HCT116 (cell line): ENCODE data around the gene ASPA. TPM values are rescaled to one million over a fixed set of nuclear protein-coding genes. Genes with fewer than 3 reads are reported as not detected.

ENCODE experiments used
- ATAC-seq: fragments of 200-7000 bp; cut with Tn5 transposase; 2 replicates; pipeline ENCODE4 v1.9.1; 2020; ENCODE audit warnings: mild to moderate bottlenecking, moderate library complexity
- BruUV-seq: library from RNA; stranded (reverse); fragments of 400-500 nt; replicated peaks from 2 replicates; lab custom pipeline; 2021; lab: Mats Ljungman, UMichigan
- CTCF ChIA-PET: fragments of 300-600 bp; sonication (Branson Sonifier 250); formaldehyde crosslinking; loops from one replicate; lab custom pipeline; 2021; ENCODE audit warnings: antibody characterized with exemption; lab: Charles Lee
- POLR2A ChIA-PET: fragments of 300-600, 350-600 bp; sonication (Branson Sonifier 250); formaldehyde crosslinking; loops from one replicate; lab custom pipeline; 2021; ENCODE audit warnings: antibody characterized with exemption; lab: Charles Lee
- RAD21 ChIA-PET, 2 experiments: fragments of 300-600 bp; sonication (Branson Sonifier 250); formaldehyde crosslinking; loops; one replicate each; lab custom pipeline; 2023; ENCODE audit warnings: low total read pairs in 2 of 2; ENCODE audit not compliant: uncharacterized antibody in 2 of 2, unreplicated experiment in 2 of 2, low non-redundant PET in 1 of 2; lab: Charles Lee
- DNase-seq: peaks from one replicate; pipeline ENCODE4 v3.0.0-alpha.2; 2010; ENCODE audit warnings: low read depth, low spot score
- H2AFZ ChIP-seq: fragments of 200-600 bp; shearing (Covaris generic), sonication (generic); 2 replicates; pipeline ENCODE4 v1.6.1; 2017; ENCODE audit warnings: low read depth, mixed run types, mixed read lengths, antibody characterized with exemption, low read length; ENCODE audit not compliant: poor library complexity, severe bottlenecking
- H3K27ac ChIP-seq: 2 replicates; pipeline ENCODE4 v1.5.1; 2012; ENCODE audit warnings: low read depth, low read length
- H3K27me3 ChIP-seq: fragments of 200-600 bp; sonication (generic); 2 replicates; pipeline ENCODE4 v1.6.1; 2016; ENCODE audit warnings: mixed run types, low read length, mixed read lengths; ENCODE audit not compliant: insufficient read depth
- H3K36me3 ChIP-seq, 2 experiments: fragments of 200-500 bp in 1 of 2; fragments of 200-600 bp in 1 of 2; sonication (Bioruptor generic) in 1 of 2; sonication (generic) in 1 of 2; 2 replicates each; pipeline versions ENCODE4 v1.5.1 to v1.6.1; 2014 to 2016; ENCODE audit warnings: low read length in 2 of 2, inconsistent platforms in 1 of 2, mixed read lengths in 1 of 2, mixed run types in 1 of 2; ENCODE audit not compliant: insufficient read depth in 2 of 2, control insufficient read depth in 1 of 2
- H3K4me1 ChIP-seq, 2 experiments: fragments of 200-600 bp in 1 of 2; sonication (generic) in 1 of 2; 2 replicates each; pipeline versions ENCODE4 v1.5.1 to v1.6.1; 2012 to 2017; ENCODE audit warnings: low read length in 2 of 2, inconsistent platforms in 1 of 2, mild to moderate bottlenecking in 1 of 2, mixed read lengths in 1 of 2, mixed run types in 1 of 2, moderate library complexity in 1 of 2; ENCODE audit not compliant: insufficient read depth in 2 of 2, control insufficient read depth in 1 of 2
- H3K4me2 ChIP-seq: fragments of 200-600 bp; sonication (generic); 2 replicates; pipeline ENCODE4 v1.6.1; 2017; ENCODE audit warnings: mixed run types, low read length, mixed read lengths
- H3K4me3 ChIP-seq, 2 experiments: fragments of 200-600 bp in 1 of 2; sonication (generic) in 1 of 2; replicated peaks in 1 of 2; 2 replicates each; pipeline ENCODE4 v1.5.1; 2011 to 2016; ENCODE audit warnings: low read length in 2 of 2, control low read depth in 1 of 2, low read depth in 1 of 2, mild to moderate bottlenecking in 1 of 2, mixed read lengths in 1 of 2, mixed run types in 1 of 2
- H3K79me2 ChIP-seq: fragments of 200-600 bp; sonication (generic); 2 replicates; pipeline ENCODE4 v1.6.1; 2017; ENCODE audit warnings: mild to moderate bottlenecking, mixed run types, low read length, moderate library complexity, mixed read lengths; ENCODE audit not compliant: insufficient read depth
- H3K9ac ChIP-seq: fragments of 200-600 bp; sonication (generic); 2 replicates; pipeline ENCODE4 v1.6.1; 2016; ENCODE audit warnings: low read length, mixed read lengths
- H3K9me2 ChIP-seq: fragments of 200-600 bp; sonication (generic), shearing (Covaris generic); 2 replicates; pipeline ENCODE4 v1.6.1; 2017; ENCODE audit warnings: mixed run types, mild to moderate bottlenecking, moderate library complexity; ENCODE audit not compliant: insufficient read depth
- H3K9me3 ChIP-seq, 2 experiments: fragments of 200-500 bp in 1 of 2; fragments of 200-600 bp in 1 of 2; sonication (Bioruptor generic) in 1 of 2; sonication (generic) in 1 of 2; 2 replicates each; pipeline ENCODE4 v1.6.1; 2014 to 2017; ENCODE audit warnings: low read length in 2 of 2, mixed read lengths in 2 of 2, inconsistent platforms in 1 of 2, low read depth in 1 of 2, mild to moderate bottlenecking in 1 of 2, mixed run types in 1 of 2, moderate library complexity in 1 of 2; ENCODE audit not compliant: control insufficient read depth in 1 of 2, insufficient read depth in 1 of 2
- H4K20me1 ChIP-seq: fragments of 200-600 bp; sonication (generic), shearing (Covaris generic); 2 replicates; pipeline ENCODE4 v1.6.1; 2017; ENCODE audit warnings: mixed run types, mild to moderate bottlenecking, moderate library complexity; ENCODE audit not compliant: insufficient read depth
- CBX3 ChIP-seq: IDR thresholded peaks from 2 replicates; pipeline ENCODE4 v1.6.1; 2012; ENCODE audit warnings: low read depth
- EZH2 ChIP-seq: fragments of 200-600 bp; sonication (generic); IDR thresholded peaks from 2 replicates; pipeline ENCODE4 v1.6.1; 2017; ENCODE audit warnings: antibody characterized with exemption, mixed run types
- FOSL1 ChIP-seq: IDR thresholded peaks from 2 replicates; pipeline ENCODE4 v1.6.1; 2012; ENCODE audit warnings: low read depth
- JUND ChIP-seq: IDR thresholded peaks from 2 replicates; pipeline ENCODE4 v1.6.1; 2012
- SIN3A ChIP-seq: IDR thresholded peaks from 2 replicates; pipeline ENCODE4 v1.6.1; 2012; ENCODE audit warnings: low read depth
- SRF ChIP-seq: IDR thresholded peaks from 2 replicates; pipeline ENCODE4 v1.6.1; 2012; ENCODE audit warnings: low read depth
- TCF7L2 ChIP-seq: IDR thresholded peaks from 2 replicates; pipeline ENCODE4 v1.7.0; 2011; ENCODE audit warnings: borderline replicate concordance, inconsistent platforms; ENCODE audit not compliant: insufficient read depth, insufficient read length; ENCODE audit errors: extremely low read depth
- YY1 ChIP-seq: IDR thresholded peaks from 2 replicates; pipeline ENCODE4 v1.6.1; 2011; ENCODE audit warnings: low read length, low read depth, moderate library complexity, mild to moderate bottlenecking; ENCODE audit not compliant: insufficient replicate concordance; ENCODE audit errors: extremely low read depth
- ZFX ChIP-seq: fragments of 450-650 bp; IDR thresholded peaks from 2 replicates; pipeline ENCODE4 v1.6.1; 2017
- intact Hi-C: fragments of 100-400 bp; cut with micrococcal nuclease; formaldehyde crosslinking; loops from 2 replicates; pipeline ENCODE4 v1.10.0; 2022
- total RNA-seq: library from RNA; stranded (reverse); gene quantifications from one replicate; pipeline ENCODE4 v1.2.1, GENCODE V29; 2021; ENCODE audit not compliant: unreplicated experiment
- TF ChIP-seq, protein P1 (sequence below): IDR thresholded peaks from 2 replicates; pipeline ENCODE4 v1.6.1; 2012; ENCODE audit warnings: low read depth

The ASPA gene
- total RNA-seq, 1 experiment from 2014 or later: not detected

GRCh38 chr17:3544365-3544764 lies 68.6 kb downstream of the ASPA start:
- Histone ChIP-seq H2AFZ (no peak overlapping the region), H3K4me1 (no peaks in the 10 kb centered on the region), H3K36me3 (no peaks in the 10 kb centered on the region), H3K4me3 (no peak overlapping the region), H3K79me2 (no peaks in the 10 kb centered on the region), H3K27ac (no peak overlapping the region), H3K9me3 (no peaks in the 10 kb centered on the region), H3K9ac (no peak overlapping the region), H3K27me3 (no peaks in the 10 kb centered on the region), H3K9me2 (no peaks in the 10 kb centered on the region), H3K4me2 (no peak overlapping the region), H4K20me1 (no peaks in the 10 kb centered on the region)
- TF ChIP-seq ZFX: no peak
- no TSS peak for BruUV-seq
- ATAC-seq (no peak), DNase-seq (no peak)
- CTCF ChIA-PET: no interaction called here
- POLR2A ChIA-PET: no interaction called here
- RAD21 ChIA-PET: no interaction called here
- intact Hi-C loops: no loop called here

DNA sequence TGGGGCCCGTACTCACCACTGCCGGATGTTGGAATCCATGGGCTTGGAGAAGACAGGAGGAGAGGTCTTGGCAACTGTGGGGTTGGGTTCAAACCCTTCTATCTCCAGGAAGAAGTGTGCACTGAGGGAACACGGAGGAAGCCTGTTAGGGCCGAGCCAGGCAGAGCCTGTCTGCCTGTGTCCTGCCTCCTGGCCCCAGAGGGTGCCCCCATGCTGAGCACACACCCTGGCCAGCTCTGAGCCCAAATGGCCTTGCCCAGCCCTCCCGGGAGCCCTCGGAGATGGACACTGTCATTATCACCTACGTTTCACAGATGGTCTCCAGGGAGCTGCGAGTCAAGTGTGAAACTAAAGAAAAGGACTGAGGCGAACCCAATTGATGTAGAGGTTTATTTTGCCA lies 69.4 kb downstream of the ASPA start:
- Histone ChIP-seq H3K9me3 (no peaks in the 10 kb centered on the region), H3K27ac (no peak overlapping the region), H3K9ac (no peak overlapping the region), H3K36me3 (no peaks in the 10 kb centered on the region), H3K4me3 (no peak overlapping the region), H3K4me2 (no peak overlapping the region), H3K4me1 (no peaks in the 10 kb centered on the region), H4K20me1 (no peaks in the 10 kb centered on the region), H3K79me2 (no peaks in the 10 kb centered on the region), H3K27me3 (no peaks in the 10 kb centered on the region), H2AFZ (no peak overlapping the region), H3K9me2 (no peaks in the 10 kb centered on the region)
- ATAC-seq (no peak), DNase-seq (no peak)
- ChIA-PET POLR2A (interaction anchor here (0.7 kb wide), 1 partner anchor 10 kb away, joined by 3 read pairs; no protein-coding TSS in a partner anchor), RAD21 (no interaction called here), CTCF (no interaction called here)
- TF ChIP-seq EZH2 (no peak), FOSL1 (no peak), SIN3A (no peak), JUND (no peak), TCF7L2 (no peak), SRF (no peak), CBX3 (no peak), YY1 (no peak)
- TF ChIP-seq, protein P1, sequence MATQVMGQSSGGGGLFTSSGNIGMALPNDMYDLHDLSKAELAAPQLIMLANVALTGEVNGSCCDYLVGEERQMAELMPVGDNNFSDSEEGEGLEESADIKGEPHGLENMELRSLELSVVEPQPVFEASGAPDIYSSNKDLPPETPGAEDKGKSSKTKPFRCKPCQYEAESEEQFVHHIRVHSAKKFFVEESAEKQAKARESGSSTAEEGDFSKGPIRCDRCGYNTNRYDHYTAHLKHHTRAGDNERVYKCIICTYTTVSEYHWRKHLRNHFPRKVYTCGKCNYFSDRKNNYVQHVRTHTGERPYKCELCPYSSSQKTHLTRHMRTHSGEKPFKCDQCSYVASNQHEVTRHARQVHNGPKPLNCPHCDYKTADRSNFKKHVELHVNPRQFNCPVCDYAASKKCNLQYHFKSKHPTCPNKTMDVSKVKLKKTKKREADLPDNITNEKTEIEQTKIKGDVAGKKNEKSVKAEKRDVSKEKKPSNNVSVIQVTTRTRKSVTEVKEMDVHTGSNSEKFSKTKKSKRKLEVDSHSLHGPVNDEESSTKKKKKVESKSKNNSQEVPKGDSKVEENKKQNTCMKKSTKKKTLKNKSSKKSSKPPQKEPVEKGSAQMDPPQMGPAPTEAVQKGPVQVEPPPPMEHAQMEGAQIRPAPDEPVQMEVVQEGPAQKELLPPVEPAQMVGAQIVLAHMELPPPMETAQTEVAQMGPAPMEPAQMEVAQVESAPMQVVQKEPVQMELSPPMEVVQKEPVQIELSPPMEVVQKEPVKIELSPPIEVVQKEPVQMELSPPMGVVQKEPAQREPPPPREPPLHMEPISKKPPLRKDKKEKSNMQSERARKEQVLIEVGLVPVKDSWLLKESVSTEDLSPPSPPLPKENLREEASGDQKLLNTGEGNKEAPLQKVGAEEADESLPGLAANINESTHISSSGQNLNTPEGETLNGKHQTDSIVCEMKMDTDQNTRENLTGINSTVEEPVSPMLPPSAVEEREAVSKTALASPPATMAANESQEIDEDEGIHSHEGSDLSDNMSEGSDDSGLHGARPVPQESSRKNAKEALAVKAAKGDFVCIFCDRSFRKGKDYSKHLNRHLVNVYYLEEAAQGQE: no peak
- intact Hi-C loops: no loop called here
- no TSS peak for BruUV-seq
